NCI-H2081 treated with DMSO at 0.1 percent for 48 hours (cell line): Measurements from ENCODE around the gene CAPN5.

Experiments
- DNase-seq: peaks from one replicate; lab custom pipeline; 2025; lab: John Stamatoyannopoulos, UW

The CAPN5 gene

DNA sequence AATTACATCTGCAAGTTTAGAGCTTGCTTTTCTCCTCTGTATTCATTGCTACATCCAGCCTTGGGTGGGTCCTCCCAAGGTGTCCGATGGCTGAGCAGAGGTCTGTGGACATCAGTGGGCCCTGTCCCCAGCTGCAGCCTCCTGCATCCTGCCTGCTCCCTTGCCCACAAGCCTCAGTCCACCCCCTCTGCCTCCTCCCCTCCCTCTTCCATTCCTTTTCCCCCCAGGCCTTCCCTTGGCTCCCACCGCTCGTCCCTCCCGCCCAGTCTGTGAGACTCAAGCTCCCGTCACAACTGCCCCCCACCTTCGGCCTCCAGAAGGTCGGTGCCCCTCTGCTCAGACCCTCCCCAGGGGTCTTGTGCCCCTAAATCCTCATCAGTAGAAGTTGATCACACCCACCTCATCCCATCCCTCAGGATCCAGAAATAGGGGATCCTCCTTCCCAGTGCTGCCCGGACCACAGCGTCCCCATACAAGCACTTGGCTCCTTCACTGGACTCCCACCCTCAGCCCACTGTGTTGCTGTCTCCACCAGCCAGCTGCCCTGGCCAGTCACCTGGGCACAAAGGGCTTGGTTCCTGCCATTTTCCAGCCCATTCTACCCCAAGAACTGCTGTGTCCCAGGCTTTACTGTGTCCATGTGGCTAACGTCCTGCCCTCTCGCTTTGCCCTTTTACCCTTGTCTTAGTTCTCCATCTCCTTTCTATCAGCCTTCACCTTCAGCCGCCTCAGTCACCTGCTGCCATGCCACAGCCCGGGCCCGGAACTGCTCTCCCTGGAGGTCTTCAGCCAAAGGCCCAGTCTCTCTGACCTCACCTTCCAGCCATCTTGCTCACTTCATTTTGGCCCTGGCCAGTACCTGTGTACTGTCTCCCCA lies 33.6 kb downstream of the CAPN5 start:
- no peak for DNase-seq

DNA sequence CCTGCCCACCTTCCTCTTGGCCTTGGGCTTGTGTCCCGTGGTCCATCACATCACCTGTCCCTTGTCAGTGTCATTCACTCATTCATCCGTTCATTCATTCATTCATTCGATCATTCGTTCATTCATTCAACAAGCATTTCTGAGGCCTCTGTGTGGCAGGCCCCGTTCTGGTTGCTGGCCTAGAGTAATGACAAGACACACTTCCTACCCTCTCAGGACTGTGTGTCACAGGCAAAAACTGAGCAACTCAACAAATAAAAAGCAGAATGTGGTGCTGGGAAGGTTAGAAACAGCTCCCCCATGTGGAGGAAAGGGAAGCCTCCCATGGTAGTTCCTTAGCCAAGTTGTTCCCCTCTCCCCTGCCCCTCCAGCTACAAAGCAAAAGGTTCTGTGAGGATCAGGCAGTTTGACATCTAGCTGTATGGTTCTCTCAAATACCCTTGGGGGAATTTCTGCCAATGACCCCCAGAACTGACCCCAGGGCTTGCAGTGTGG lies 34.3 kb downstream of the CAPN5 start:
- DNase-seq: no peak

DNA sequence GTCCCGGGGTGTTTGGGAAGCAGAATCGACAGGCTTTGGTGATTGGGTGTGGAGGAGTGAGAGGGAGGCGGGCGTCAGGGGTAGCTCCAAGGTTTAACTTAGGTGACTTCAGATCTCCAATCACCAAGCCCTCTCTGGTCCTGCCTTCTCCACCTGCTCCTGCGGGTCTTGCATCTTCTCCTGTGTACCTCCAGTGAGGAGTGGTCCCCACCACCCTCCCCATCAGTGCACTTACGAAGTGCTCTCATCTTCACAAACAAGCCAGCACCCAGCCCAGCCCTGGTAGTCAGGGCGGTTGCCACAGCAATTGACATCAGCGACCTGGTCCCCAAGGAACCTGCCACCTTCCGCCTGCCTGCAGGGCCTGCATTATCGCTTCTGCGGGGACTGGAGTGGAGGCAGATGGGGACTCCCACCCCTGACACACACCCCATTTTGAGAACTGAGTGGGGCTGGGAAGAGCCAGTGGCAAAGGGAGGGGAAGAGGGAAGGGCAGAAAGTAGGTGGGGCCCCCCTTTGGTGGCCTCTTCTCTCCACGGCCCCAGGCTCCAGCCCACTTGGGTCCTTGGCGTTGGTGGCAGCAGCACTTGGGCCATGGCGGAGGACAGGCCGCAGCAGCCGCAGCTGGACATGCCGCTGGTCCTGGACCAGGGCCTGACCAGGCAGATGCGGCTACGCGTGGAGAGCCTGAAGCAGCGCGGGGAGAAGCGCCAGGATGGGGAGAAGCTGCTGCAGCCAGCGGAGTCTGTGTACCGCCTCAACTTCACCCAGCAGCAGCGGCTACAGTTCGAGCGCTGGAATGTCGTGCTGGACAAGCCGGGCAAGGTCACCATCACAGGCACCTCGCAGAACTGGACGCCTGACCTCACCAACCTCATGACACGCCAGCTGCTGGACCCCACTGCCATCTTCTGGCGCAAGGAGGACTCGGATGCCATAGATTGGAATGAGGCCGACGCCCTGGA lies 35.8 kb downstream of the CAPN5 start, which contains the start of gene OMP:
TSS of gene OMP (plus strand) at position 595 of the 965 bp plus-strand sequence. CDS start at position 595, 0 bp downstream.
- no peak for DNase-seq

DNA sequence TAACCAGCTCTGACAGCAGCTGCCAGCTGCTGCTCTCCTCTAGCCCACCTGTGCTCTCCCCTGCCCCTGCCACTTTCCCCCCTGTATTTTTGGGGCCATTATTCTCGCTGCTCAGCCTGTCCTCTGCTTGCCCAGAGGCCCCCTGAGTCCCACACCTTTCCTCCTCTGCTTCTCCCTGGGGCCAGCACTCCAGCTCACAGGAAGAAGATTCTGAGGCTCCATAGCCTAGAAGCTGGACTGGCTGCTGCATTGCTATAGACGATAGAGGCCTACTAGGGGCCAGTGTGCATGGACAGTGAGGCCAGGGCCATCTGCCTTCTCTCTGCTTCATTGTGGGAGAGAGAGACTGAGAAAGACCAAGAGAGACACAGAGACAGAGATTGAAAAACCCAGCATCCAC lies 36.5 kb downstream of the CAPN5 start:
- no peak for DNase-seq

DNA sequence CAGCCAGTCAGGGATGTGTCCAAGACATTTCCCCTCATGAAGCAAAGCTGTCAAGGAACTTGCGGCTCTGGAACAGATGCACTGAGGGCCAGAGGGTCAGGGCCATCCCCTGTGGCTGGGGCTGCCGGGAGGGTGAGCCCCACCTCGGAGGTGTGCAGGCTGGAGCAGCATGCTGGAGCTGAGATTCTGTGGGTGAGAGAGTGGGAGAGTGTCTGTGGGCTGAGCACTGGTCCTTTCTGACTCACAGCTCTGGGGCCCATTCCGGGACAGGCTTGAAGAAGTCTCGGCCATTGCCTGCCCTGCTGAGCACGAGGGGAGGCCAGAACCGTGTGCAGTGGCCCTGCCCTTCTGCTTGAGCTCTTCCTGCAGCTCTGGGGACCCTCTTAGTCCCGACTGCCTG lies 38.0 kb downstream of the CAPN5 start:
- DNase-seq: no peak

DNA sequence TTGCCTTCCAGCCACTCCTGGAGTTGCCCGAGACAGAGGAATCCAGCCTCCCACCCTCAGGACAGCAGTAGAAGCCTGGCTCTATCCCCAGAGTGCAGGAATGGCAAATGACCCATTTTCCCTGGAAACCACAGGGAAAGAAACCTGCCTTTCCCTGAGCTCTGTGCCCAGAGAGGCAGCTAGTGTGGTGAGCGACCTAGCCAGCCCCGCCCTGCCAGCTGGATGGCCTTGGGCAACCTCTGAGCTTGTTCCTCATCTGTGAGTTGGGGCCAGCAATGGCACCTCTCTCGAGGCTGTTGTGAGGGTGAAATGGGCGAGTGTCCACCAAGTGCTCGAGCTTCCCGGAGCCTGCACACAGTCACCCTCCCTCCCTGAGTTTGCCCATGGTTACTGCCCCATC lies 39.5 kb downstream of the CAPN5 start:
- DNase-seq: no peak

DNA sequence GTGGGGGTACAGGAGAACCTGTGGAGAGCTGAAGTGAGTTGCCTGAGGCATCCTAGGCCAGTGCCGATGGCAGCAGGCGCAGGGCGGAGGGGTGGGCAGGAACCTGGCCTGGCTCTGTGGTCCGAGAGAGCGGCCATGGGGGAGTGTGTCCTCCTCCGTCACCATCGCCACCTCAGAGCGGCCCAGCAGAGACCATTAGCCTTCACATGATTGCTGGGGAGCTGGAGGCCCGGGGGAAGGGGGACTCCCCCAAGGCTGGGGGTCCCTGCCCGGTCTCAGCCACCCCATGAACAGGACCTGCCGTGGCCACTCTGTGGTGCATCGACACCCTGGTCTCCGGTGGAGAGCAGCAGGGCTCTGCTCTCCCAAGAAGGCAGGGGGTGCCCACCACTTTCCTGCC lies 40.0 kb downstream of the CAPN5 start:
- no peak for DNase-seq

DNA sequence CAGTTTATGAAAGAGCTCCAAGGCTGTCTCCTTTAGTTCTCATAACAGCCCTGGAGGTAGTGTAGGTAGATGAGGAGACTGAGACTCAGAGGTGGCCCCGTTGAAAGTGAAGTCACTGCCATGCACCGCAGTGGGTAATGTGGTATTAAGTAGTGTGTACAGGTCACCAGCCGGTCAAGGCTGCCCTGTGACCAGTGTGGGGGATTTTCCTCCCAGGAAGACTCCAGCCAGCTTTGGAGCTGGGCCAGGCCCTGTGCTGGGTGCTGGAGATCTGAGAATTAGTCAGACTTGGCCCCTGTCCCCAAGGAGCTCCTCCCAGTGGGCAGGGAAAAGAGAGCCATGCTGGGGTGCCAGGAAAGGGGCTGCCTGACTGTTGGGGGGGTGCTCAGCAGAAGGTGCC lies 41.2 kb downstream of the CAPN5 start:
- no peak for DNase-seq

DNA sequence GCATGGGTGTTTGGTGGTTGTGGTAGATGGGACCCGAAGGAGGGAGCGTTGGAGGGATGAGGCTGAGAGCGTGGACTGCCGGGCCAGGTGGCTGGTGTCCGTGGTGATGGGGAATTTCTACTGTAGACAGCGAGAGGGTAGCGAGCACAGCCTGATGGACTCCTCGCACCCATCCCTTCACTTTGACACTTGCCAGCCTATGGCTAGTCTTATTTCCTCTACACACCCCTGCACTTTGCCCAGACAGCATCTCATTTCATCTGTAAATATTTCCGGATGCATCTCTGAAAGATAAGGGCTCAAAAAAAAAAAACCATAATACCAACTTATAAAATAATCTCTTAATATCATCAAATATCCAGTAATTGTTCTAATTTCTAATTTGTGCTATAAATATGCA lies 41.7 kb downstream of the CAPN5 start:
- DNase-seq: no peak

DNA sequence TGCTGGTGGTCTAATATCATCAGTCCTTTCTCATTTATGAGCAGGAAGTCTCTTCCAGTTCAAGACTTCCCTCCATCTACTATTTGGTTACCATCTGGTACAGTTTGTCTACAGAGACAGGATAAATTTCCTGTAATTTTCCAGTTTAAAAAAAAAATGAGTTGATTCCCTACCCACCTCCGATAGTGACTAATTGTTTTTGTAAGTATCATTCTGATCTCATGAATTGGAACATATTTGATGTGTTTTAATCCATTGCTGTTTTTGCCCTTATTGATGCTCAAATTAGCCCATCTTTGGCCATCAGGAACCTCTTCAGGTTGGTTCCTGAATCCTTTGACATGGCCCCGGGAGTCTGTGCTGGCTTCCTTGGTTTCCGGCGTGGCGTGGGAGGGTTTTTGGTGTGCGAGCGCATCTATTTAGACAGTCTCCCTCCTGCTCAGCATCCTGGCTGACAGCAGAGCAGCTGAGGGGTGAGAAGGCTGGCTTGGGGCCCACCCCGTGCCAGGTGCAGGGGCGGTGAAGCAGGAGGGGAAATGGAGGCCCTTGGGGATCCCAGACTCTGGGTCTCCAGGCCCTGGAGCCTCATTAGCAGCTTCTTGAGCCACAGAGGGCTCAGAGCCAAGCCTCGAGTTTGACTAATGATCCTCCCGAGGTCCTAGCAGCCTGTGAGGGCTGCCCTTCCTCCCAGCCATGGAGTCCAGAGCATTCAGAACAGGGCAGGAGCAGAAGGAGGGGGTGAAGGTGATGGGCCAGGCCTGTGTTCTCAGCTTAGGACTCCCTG lies 42.7 kb downstream of the CAPN5 start:
- peak; percentile 28 for DNase-seq

DNA sequence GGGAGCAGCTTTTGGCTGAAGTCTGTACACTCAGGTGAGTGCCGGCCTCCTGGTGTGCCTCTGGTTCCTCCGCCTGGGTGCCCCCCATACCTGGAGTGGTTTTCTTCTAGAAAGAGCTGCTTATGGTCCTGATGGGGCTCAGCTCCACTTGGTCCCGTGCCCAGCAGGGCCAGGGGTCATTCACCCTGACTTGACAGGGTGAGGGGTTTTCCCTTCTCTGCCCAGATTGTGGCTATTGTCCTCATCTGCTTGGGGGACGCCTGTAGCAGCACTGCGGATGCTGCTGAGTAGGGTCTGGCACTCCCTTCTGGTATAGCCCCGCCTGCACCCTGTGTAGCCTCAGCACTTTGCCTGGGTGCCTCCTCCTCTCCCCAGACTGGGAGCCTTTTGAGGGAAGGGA lies 44.1 kb downstream of the CAPN5 start:
- DNase-seq: no peak

DNA sequence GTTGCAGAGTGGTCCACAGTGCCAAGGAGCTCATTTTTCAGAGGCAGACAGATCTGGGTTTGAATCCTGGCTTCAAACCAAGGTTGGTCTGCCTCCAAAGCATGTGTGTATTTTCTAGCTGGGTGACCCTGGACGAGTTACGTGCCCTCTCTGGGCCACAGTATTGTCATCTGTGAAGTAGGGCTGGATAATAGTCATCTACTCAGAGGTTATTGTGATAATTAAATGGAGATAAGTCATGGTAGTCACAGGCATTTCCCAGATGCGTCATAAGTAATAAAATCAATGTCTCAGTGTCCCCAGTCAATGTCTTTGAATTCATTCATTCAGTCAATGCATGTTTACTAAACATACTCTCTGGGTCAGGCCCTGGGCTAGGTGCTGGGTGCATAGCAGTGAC lies 44.5 kb downstream of the CAPN5 start:
- no peak for DNase-seq

DNA sequence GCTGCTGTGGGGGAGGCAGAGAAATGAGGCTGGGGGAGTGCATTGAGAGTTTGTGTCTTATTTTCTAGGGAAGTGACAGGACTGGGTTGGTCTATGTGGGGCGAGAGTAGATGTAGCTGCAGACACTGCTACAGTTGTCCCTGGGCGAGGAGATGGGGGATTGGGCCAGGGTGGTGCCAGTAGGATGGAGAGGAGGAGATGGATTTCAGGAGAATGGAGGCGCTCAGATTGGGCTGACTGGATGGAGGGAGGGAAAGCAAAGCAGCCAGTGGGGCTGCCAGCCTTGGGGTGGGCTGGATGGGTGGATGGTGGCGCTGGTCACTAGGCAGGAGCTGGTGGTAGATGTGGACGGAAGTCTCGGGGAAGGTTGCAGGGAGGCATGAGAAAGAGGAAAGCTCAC lies 45.2 kb downstream of the CAPN5 start:
- DNase-seq: no peak

DNA sequence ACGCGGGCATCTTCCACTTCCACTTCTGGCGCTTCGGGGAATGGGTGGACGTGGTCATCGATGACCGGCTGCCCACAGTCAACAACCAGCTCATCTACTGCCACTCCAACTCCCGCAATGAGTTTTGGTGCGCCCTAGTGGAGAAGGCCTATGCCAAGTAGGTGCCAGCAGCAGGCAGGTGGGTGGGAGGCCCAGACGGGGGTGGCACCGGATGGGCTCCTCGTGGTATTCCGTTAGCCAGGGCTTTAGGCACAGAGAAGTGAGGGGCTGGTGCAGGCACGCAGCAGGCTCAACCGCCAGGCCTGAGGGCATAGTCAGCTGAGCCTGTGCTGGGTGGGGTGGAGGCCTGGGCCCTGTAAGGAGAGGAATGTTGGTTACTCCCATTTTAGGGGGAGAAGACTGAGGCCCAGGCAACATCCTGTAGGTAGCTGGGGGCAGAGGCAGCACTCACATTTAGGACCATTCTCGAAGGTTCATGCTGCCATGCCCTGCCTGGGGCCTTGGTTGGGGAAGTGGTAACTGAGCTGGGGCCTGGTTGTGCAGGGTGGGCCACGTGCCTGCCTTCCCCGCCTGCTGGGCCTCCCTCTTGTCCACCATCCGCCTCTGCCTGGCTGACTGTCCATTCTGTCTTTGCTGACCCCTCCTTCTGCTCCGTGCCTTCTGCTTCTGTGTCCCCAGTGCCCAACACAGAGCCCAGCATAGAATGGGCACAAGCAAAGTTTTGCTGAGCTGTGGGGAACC lies 46.0 kb downstream of the CAPN5 start:
- DNase-seq: no peak

DNA sequence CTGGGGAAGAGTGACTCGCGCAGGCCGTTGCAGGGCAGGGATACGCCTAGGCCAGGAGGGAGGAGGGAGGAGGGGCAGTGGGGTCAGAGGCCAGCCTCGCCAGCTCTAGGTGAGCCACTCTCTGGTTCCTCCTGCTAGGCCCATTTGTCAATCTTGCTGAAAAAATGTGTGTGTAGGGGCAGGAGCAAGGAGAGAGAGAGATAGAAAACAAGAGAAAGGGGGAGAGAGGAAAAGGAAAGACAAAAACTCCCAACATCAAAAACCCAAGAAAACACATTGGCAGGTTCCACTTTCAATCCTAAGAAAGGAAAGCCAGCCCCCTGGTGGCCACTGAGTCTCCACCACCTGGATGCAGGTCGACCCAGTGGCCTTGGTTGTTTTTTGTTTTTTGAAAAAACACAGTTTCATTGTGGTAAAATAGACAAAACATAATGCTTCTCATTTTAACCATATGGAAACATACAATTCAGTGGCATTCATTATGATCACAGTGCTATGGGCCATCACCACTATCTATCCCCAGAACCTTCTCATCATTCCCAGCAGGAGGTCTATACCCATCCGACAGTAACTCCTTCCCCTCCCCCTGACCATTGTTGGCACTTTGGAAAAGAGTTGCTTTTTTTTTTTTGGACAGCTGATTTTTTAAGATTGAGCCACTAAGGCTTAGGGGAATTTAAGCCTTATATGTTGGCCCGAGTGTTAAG lies 46.8 kb downstream of the CAPN5 start:
- DNase-seq: no peak

DNA sequence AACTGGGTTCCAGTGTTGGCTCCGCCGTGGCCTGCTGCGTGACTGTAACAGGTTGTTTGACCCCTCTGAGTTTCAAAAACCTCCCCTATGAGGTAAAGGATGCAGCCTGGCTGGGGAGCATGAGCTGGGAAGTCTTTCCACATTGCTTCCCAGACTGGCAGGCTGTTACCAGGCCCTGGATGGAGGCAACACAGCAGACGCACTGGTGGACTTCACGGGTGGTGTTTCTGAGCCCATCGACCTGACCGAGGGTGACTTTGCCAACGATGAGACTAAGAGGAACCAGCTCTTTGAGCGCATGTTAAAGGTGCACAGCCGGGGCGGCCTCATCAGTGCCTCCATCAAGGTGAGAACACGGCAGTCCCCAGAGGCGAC lies 47.3 kb downstream of the CAPN5 start:
- no peak for DNase-seq

DNA sequence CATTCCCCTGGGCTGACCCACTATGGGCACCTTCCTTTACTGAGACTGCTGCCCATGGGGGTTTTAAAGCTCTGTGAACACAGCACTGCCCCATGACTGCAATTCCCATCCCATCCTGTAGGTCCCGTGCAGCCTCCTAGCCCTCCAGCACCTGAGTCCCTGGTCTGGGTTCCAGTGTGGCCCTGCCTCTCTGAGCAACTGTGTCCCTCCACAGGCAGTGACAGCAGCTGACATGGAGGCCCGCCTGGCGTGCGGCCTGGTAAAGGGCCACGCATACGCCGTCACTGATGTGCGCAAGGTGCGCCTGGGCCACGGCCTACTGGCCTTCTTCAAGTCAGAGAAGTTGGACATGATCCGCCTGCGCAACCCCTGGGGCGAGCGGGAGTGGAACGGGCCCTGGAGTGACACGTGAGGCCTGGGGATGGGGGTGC lies 48.4 kb downstream of the CAPN5 start:
- no peak for DNase-seq

DNA sequence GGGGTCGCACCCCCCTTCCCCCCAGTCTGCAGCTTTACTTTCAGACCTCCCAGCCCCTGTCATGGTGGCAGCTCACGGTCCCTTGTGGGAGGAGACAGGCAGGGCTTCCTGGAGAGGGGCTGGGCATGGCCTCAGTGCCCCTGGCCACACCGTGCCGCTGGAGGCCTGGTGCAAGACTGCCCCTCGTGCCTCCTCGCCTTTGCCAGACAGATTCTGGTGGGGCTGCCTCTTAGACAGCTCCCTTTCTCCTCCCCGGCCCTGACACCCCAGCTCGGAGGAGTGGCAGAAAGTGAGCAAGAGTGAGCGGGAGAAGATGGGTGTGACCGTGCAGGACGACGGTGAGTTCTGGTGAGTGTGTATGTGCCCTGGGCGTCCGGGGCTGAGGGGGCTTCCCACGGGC lies 49.2 kb downstream of the CAPN5 start:
- DNase-seq: no peak

DNA sequence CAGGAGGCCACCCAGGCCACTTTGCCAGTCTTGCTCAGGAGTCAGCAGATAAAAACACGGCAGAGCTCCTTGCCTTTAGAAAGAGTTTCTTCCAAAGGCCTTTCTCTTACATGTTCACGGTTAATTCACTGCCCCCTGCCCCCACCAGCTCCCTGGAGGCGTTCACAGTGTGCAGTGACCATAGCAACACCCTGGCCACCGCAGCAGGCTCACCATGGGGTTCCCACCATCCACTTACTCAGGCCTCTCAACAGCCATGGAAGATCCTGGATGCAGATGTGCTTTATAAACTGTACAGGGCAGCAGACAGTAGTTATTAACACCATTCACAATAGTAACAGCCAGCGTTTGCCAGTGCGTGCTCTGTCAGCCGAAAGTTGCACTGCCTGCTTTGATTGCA lies 50.7 kb downstream of the CAPN5 start:
- DNase-seq: no peak

DNA sequence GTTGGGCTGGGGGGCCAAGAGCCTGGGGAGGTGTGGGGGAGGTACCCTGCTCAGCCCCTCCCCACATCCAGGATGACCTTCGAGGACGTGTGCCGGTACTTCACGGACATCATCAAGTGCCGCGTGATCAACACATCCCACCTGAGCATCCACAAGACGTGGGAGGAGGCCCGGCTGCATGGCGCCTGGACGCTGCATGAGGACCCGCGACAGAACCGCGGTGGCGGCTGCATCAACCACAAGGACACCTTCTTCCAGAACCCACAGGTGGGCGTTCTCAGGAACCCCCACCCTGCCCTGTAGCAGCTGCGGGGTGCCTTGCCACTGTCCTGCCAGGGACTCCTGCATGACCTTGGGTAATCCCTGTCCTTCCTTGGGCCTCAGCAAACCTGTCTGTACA lies 51.3 kb downstream of the CAPN5 start:
- DNase-seq: no peak

DNA sequence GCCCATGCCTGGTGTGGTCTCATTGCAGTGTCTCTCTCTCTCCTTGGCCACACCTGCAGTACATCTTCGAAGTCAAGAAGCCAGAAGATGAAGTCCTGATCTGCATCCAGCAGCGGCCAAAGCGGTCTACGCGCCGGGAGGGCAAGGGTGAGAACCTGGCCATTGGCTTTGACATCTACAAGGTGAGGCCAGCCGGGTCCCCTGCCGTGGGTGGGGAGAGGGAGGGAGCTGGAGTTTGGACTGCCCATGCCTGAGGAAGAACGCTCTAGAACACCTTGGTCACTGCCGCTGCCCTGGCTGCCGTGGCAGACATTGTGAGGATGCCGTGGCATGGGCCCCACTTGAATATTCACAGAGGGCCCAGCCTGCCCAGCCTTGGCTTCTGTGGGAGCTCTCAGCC lies 52.2 kb downstream of the CAPN5 start:
- no peak for DNase-seq
